IMR-90 (cell line): ENCODE data around the gene TBC1D23. TPM values are rescaled to one million over a fixed set of nuclear protein-coding genes. Genes with fewer than 3 reads are reported as not detected.

Experiments used
- ATAC-seq: fragments of 200-7000 bp; cut with Tn5 transposase; 2 replicates; pipeline ENCODE4 v1.9.1; 2020; ENCODE audit warnings: low read depth, mild to moderate bottlenecking, moderate library complexity
- BruUV-seq: library from RNA; stranded (reverse); fragments of 400-500 nt; replicated peaks from 2 replicates; lab custom pipeline; 2021; lab: Mats Ljungman, UMichigan
- CTCF ChIA-PET: fragments of 300-600 bp; formaldehyde crosslinking; extraction: SDS; loops from one replicate; lab custom pipeline; 2021; ENCODE audit warnings: antibody characterized with exemption; lab: Yijun Ruan, JAX
- POLR2A ChIA-PET: fragments of 300-600 bp; sonication (Branson Sonifier 250); formaldehyde crosslinking; loops from one replicate; lab custom pipeline; 2022; ENCODE audit warnings: antibody characterized with exemption; ENCODE audit not compliant: unreplicated experiment; lab: Charles Lee
- DNase-seq: peaks from one replicate; pipeline ENCODE4 v3.0.0; 2013
- H2AFZ ChIP-seq: replicated peaks from 2 replicates; pipeline ENCODE3; 2013; ENCODE audit warnings: low read length, mild to moderate bottlenecking; ENCODE audit not compliant: poor library complexity
- H2AK5ac ChIP-seq: 2 replicates; pipeline ENCODE4 v1.6.1; 2013; ENCODE audit warnings: low read depth, low read length, inconsistent platforms
- H2AK9ac ChIP-seq: replicated peaks from 2 replicates; pipeline ENCODE3; 2013; ENCODE audit warnings: mild to moderate bottlenecking, low read depth, low read length, moderate library complexity; ENCODE audit not compliant: poor library complexity
- H2BK120ac ChIP-seq: 2 replicates; pipeline ENCODE4 v1.6.1; 2013; ENCODE audit warnings: low read depth, low read length, inconsistent platforms
- H2BK15ac ChIP-seq: 3 replicates; pipeline ENCODE4 v1.6.1; 2013; ENCODE audit warnings: low read depth, low read length, inconsistent platforms
- H2BK20ac ChIP-seq: 2 replicates; pipeline ENCODE4 v1.6.1; 2013; ENCODE audit warnings: low read depth, mild to moderate bottlenecking, inconsistent platforms, low read length, moderate library complexity
- H2BK5ac ChIP-seq: 2 replicates; pipeline ENCODE4 v1.6.1; 2013; ENCODE audit warnings: mild to moderate bottlenecking, low read depth, low read length, inconsistent platforms; ENCODE audit not compliant: poor library complexity, severe bottlenecking
- H3K14ac ChIP-seq: replicated peaks from 2 replicates; pipeline ENCODE4 v1.6.1; 2013; ENCODE audit warnings: low read depth, low read length, inconsistent platforms
- H3K18ac ChIP-seq: 2 replicates; pipeline ENCODE4 v1.6.1; 2013; ENCODE audit warnings: low read depth, low read length, control low read depth
- H3K23ac ChIP-seq: 2 replicates; pipeline ENCODE4 v1.6.1; 2013; ENCODE audit warnings: low read depth, low read length, inconsistent platforms
- H3K27ac ChIP-seq: 2 replicates; pipeline ENCODE4 v1.5.1; 2013; ENCODE audit warnings: mild to moderate bottlenecking, control low read depth, low read length; ENCODE audit not compliant: insufficient read depth
- H3K27me3 ChIP-seq: 2 replicates; pipeline ENCODE4 v1.6.1; 2013; ENCODE audit warnings: low read length; ENCODE audit not compliant: control insufficient read depth, insufficient read depth
- H3K36me3 ChIP-seq: 2 replicates; pipeline ENCODE4 v1.6.1; 2013; ENCODE audit warnings: low read length, mixed read lengths; ENCODE audit not compliant: control insufficient read depth, insufficient read depth
- H3K4ac ChIP-seq: 2 replicates; pipeline ENCODE4 v1.6.1; 2013; ENCODE audit warnings: low read depth, low read length, inconsistent platforms
- H3K4me1 ChIP-seq: 2 replicates; pipeline ENCODE4 v1.6.1; 2013; ENCODE audit warnings: low read length, mixed read lengths; ENCODE audit not compliant: control insufficient read depth, insufficient read depth
- H3K4me2 ChIP-seq: 2 replicates; pipeline ENCODE4 v1.6.1; 2013; ENCODE audit warnings: low read depth, mild to moderate bottlenecking, control low read depth, low read length, moderate library complexity
- H3K4me3 ChIP-seq: 2 replicates; pipeline ENCODE4 v1.5.1; 2013; ENCODE audit warnings: low read depth, mild to moderate bottlenecking, control low read depth, low read length, moderate library complexity; ENCODE audit not compliant: insufficient read depth
- H3K56ac ChIP-seq: 2 replicates; pipeline ENCODE4 v1.6.1; 2013; ENCODE audit warnings: low read length, inconsistent platforms; ENCODE audit not compliant: insufficient read depth; ENCODE audit errors: extremely low read depth
- H3K79me1 ChIP-seq, 2 experiments: 2 replicates each; pipeline ENCODE4 v1.6.1; 2013; ENCODE audit warnings: low read length in 2 of 2, inconsistent platforms in 1 of 2, low read depth in 1 of 2
- H3K9ac ChIP-seq: 2 replicates; pipeline ENCODE4 v1.6.1; 2013; ENCODE audit warnings: low read depth, low read length, control low read depth
- H3K9me1 ChIP-seq: 2 replicates; pipeline ENCODE4 v1.6.1; 2013; ENCODE audit warnings: low read length, inconsistent platforms; ENCODE audit not compliant: insufficient read depth
- H3K9me3 ChIP-seq: 2 replicates; pipeline ENCODE4 v1.6.1; 2013; ENCODE audit warnings: low read length; ENCODE audit not compliant: control insufficient read depth, insufficient read depth
- H4K20me1 ChIP-seq: 2 replicates; pipeline ENCODE4 v1.6.1; 2013; ENCODE audit warnings: low read length, inconsistent platforms; ENCODE audit not compliant: insufficient read depth
- H4K5ac ChIP-seq: 2 replicates; pipeline ENCODE4 v1.6.1; 2013; ENCODE audit warnings: mild to moderate bottlenecking, low read depth, low read length, control low read depth
- H4K8ac ChIP-seq, 2 experiments: 2 replicates each; pipeline ENCODE4 v1.6.1; 2013; ENCODE audit warnings: low read depth in 2 of 2, low read length in 2 of 2, control low read depth in 1 of 2, inconsistent platforms in 1 of 2
- H4K91ac ChIP-seq: 2 replicates; pipeline ENCODE4 v1.6.1; 2013; ENCODE audit warnings: low read depth, low read length, inconsistent platforms; ENCODE audit not compliant: insufficient read depth
- BHLHE40 ChIP-seq: fragments of 150-350 bp; IDR thresholded peaks from 2 replicates; pipeline ENCODE4 v1.6.1; 2016; ENCODE audit warnings: mild to moderate bottlenecking, low read depth, low read length
- CEBPB ChIP-seq: IDR thresholded peaks from 2 replicates; pipeline ENCODE4 v1.6.1; 2012; ENCODE audit warnings: low read depth, low read length, improper control_type of control experiment
- CHD1 ChIP-seq: IDR thresholded peaks from 2 replicates; pipeline ENCODE4 v1.6.1; 2012; ENCODE audit warnings: low read depth, low read length, improper control_type of control experiment
- FOS ChIP-seq: fragments of 150-350 bp; IDR thresholded peaks from 2 replicates; pipeline ENCODE4 v1.6.1; 2016; ENCODE audit warnings: low read depth, low read length
- MAFK ChIP-seq: IDR thresholded peaks from 2 replicates; pipeline ENCODE4 v1.6.1; 2012; ENCODE audit warnings: low read depth, low read length, improper control_type of control experiment
- MAZ ChIP-seq: IDR thresholded peaks from 2 replicates; pipeline ENCODE4 v1.6.1; 2012; ENCODE audit warnings: low read depth, mild to moderate bottlenecking, low read length, improper control_type of control experiment, moderate library complexity, borderline replicate concordance
- MXI1 ChIP-seq: IDR thresholded peaks from 2 replicates; pipeline ENCODE4 v1.6.1; 2012; ENCODE audit warnings: low read depth, mild to moderate bottlenecking, low read length, moderate library complexity, borderline replicate concordance
- NFE2L2 ChIP-seq: fragments of 150-350 bp; IDR thresholded peaks from 2 replicates; pipeline ENCODE4 v1.6.1; 2016; ENCODE audit warnings: low read depth, mild to moderate bottlenecking, low read length
- POLR2A ChIP-seq: IDR thresholded peaks from 2 replicates; pipeline ENCODE4 v1.6.1; 2012; ENCODE audit warnings: mild to moderate bottlenecking, low read depth, low read length
- RAD21 ChIP-seq: IDR thresholded peaks from 2 replicates; pipeline ENCODE4 v1.6.1; 2012; ENCODE audit warnings: low read length, improper control_type of control experiment
- RCOR1 ChIP-seq: IDR thresholded peaks from 2 replicates; pipeline ENCODE4 v1.6.1; 2012; ENCODE audit warnings: mild to moderate bottlenecking, low read length, improper control_type of control experiment; ENCODE audit not compliant: insufficient replicate concordance
- RFX5 ChIP-seq: IDR thresholded peaks from 2 replicates; pipeline ENCODE4 v1.8.0; 2012; ENCODE audit warnings: low read depth, mild to moderate bottlenecking, low read length, moderate library complexity
- SMC3 ChIP-seq: fragments of 150-350 bp; IDR thresholded peaks from 2 replicates; pipeline ENCODE4 v1.6.1; 2016; ENCODE audit warnings: low read depth, mild to moderate bottlenecking, antibody characterized with exemption, low read length, moderate library complexity
- WGBS, 2 experiments: methylation state at CpG; one replicate each; pipeline versions ENCODE4 v1.1.5 to v1.1.7; 2013; ENCODE audit warnings: missing lambda C conversion rate in 2 of 2; ENCODE audit not compliant: insufficient read length in 1 of 2; ENCODE audit errors: extremely low coverage in 2 of 2; 5-methylcytosine and 5-hydroxymethylcytosine counted together
- dilution Hi-C: fragments of 300-500 bp; cut with HindIII; formaldehyde crosslinking; loops from one replicate; pipeline ENCODE4 v1.14.3; 2018; ENCODE audit warnings: low sequenced_read_pairs; ENCODE audit not compliant: unreplicated experiment
- in situ Hi-C: fragments of 300-500 bp; cut with MboI; formaldehyde crosslinking; loops from 3 replicates; pipeline ENCODE4 v1.14.3; 2019; ENCODE audit warnings: low sequenced_read_pairs, inconsistent platforms, mixed read lengths
- intact Hi-C: fragments of 100-400 bp; cut with micrococcal nuclease; formaldehyde crosslinking; loops from 2 replicates; pipeline ENCODE4 v1.10.0; 2022
- polyA plus RNA-seq, 3 experiments: library from polyadenylated mRNA; depleted of rRNA; stranded (reverse); fragments of >200 nt; gene quantifications; 2 replicates each; pipeline ENCODE4 v1.2.3, GENCODE V29; 2012; ENCODE audit warnings: low replicate concordance in 1 of 3
- total RNA-seq: library from RNA; depleted of rRNA; stranded (reverse); fragments of >200 nt; gene quantifications from 2 replicates; pipeline ENCODE4 v1.2.3, GENCODE V29; 2012
- TF ChIP-seq, protein P1 (sequence below): conservative IDR thresholded peaks from 2 replicates; pipeline ENCODE4 v1.5.1; 2012; ENCODE audit warnings: mild to moderate bottlenecking, low read depth, low read length, improper control_type of control experiment
- TF ChIP-seq, protein P2 (sequence below): fragments of 150-350 bp; IDR thresholded peaks from 2 replicates; pipeline ENCODE4 v1.6.1; 2017; ENCODE audit warnings: mild to moderate bottlenecking, antibody characterized with exemption, low read length, low read depth
- TF ChIP-seq, protein P3 (sequence below): fragments of 150-350 bp; IDR thresholded peaks from 2 replicates; pipeline ENCODE4 v1.6.1; 2016; ENCODE audit warnings: low read depth, mild to moderate bottlenecking, low read length, moderate library complexity, borderline replicate concordance

The TBC1D23 gene
- total and polyA plus RNA-seq, 2 of the 4 experiments (the other 2 are of a cell fraction) = 21.2 to 67.0 TPM

DNA sequence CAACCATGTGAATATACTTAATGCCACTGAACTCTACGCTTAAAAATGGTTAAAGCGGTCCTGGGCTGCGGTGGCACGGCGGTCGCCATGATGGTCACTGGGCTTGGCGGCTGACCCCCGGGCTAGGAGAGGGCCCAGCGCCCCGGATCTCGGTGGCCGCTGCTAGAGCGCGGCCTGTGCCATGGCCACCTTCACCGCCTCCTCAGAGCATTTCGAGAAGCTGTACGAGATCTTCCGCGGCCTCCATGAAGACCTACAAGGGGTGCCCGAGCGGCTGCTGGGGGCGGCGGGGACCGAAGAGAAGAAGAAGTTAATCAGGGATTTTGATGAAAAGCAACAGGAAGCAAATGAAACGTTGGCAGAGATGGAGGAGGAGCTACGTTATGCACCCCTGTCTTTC is 35.6 kb upstream of the TBC1D23 start:
- WGBS, 2 experiments = 98% methylated on average over 17 of the region's 26 CpGs; no CpG with 5 or more reads in 1 of the 2 experiments
- Histone ChIP-seq H4K8ac (no peak overlapping the region), H2BK5ac (no peak overlapping the region), H3K36me3 (no peaks in the 10 kb centered on the region), H2BK20ac (peak overlapping the region; percentile 71; the same call in 1 of the 2 replicates), H4K20me1 (no peaks in the 10 kb centered on the region), H3K56ac (no peak overlapping the region), H3K4me3 (no peak overlapping the region), H3K9ac (no peak overlapping the region), H2AK5ac (no peak overlapping the region), H3K18ac (no peak overlapping the region), H3K27me3 (no peaks in the 10 kb centered on the region), H2BK120ac (no peak overlapping the region), H3K4me1 (peaks cover 7% of the 10 kb centered on the region; the same call in 1 of the 2 replicates), H3K9me3 (peaks cover 2% of the 10 kb centered on the region), H4K5ac (no peak overlapping the region), H3K14ac (no peak overlapping the region), H2AK9ac (no peak overlapping the region), H2BK15ac (no peak overlapping the region), H3K4ac (no peak overlapping the region), H3K23ac (no peak overlapping the region), H2AFZ (no peak overlapping the region), H3K4me2 (no peak overlapping the region), H3K27ac (no peak overlapping the region), H3K79me1 (no peaks in the 10 kb centered on the region), H4K91ac (no peak overlapping the region), H3K9me1 (no peaks in the 10 kb centered on the region)
- POLR2A ChIA-PET = no interaction called here
- ATAC-seq (no peak), DNase-seq (no peak)
- CTCF ChIA-PET = no interaction called here
- no TSS peak for BruUV-seq
- no peak for TF ChIP-seq POLR2A
- TF ChIP-seq CHD1 = no peak
- no peak for TF ChIP-seq RAD21
- TF ChIP-seq CEBPB = no peak
- TF ChIP-seq MAZ = no peak
- TF ChIP-seq, protein P1, sequence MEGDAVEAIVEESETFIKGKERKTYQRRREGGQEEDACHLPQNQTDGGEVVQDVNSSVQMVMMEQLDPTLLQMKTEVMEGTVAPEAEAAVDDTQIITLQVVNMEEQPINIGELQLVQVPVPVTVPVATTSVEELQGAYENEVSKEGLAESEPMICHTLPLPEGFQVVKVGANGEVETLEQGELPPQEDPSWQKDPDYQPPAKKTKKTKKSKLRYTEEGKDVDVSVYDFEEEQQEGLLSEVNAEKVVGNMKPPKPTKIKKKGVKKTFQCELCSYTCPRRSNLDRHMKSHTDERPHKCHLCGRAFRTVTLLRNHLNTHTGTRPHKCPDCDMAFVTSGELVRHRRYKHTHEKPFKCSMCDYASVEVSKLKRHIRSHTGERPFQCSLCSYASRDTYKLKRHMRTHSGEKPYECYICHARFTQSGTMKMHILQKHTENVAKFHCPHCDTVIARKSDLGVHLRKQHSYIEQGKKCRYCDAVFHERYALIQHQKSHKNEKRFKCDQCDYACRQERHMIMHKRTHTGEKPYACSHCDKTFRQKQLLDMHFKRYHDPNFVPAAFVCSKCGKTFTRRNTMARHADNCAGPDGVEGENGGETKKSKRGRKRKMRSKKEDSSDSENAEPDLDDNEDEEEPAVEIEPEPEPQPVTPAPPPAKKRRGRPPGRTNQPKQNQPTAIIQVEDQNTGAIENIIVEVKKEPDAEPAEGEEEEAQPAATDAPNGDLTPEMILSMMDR = no peak
- TF ChIP-seq, protein P2, sequence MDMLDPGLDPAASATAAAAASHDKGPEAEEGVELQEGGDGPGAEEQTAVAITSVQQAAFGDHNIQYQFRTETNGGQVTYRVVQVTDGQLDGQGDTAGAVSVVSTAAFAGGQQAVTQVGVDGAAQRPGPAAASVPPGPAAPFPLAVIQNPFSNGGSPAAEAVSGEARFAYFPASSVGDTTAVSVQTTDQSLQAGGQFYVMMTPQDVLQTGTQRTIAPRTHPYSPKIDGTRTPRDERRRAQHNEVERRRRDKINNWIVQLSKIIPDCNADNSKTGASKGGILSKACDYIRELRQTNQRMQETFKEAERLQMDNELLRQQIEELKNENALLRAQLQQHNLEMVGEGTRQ = no peak
- no peak for TF ChIP-seq RCOR1
- TF ChIP-seq MAFK = no peak
- no peak for TF ChIP-seq BHLHE40
- no peak for TF ChIP-seq FOS
- TF ChIP-seq NFE2L2 = no peak
- TF ChIP-seq, protein P3, sequence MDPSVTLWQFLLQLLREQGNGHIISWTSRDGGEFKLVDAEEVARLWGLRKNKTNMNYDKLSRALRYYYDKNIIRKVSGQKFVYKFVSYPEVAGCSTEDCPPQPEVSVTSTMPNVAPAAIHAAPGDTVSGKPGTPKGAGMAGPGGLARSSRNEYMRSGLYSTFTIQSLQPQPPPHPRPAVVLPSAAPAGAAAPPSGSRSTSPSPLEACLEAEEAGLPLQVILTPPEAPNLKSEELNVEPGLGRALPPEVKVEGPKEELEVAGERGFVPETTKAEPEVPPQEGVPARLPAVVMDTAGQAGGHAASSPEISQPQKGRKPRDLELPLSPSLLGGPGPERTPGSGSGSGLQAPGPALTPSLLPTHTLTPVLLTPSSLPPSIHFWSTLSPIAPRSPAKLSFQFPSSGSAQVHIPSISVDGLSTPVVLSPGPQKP = no peak
- no peak for TF ChIP-seq RFX5
- TF ChIP-seq SMC3 = no peak
- no peak for TF ChIP-seq MXI1
- intact Hi-C loops (no loop called here), dilution Hi-C loops (no loop called here), in situ Hi-C loops (no loop called here)
